ENCODE results near the gene POLDIP2. TPM values are rescaled to one million over a fixed set of nuclear protein-coding genes. Genes with fewer than 3 reads are reported as not detected.
A peak's percentile ranks its signal among the peaks of the same experiment; 100 is the strongest.

Gene POLDIP2
- total and polyA plus RNA-seq, 2 of the 13 experiments (the other 11 are each of a cell fraction or from before 2014, with no cell fraction given): 85.9 to 114 TPM

DNA sequence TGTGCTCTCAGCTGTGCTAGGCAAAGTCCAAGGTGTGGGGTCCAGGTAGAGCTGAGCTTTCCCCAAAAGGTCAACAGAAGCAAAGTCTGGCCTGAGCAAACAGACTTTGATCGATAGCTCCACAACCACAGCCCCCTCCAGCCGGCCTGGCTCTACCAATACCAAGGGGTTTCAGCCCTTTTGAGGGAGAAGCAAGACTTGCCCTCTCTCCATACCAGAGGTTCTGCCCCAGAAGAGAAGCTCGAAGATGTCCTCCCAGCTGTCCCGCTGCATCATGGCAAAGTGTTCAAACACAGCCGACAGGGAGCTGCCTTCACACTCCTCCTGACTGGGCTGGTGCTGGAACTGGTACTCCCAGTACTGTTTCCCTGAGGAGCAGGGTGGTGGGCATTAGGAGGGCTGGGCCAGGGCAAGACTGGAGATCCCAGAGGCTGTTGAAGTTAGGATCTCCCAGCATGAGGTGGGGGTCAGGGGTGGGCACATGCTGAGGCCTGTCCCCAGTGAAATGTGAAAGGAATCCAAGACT is 11.0 kb upstream of the POLDIP2 start (continued):
- TF ChIP-seq REPIN1 (CRISPR knock-in tag; IDR thresholded peaks at IDR 0.05; ENCODE audit: borderline replicate concordance, low read depth) (peak; percentile 71; the same call in 1 of the 2 replicates), TEAD3 (CRISPR knock-in tag; optimal IDR thresholded peaks at IDR 0.05; ENCODE audit: borderline replicate concordance) (peak; percentile 79), ZNF530 (CRISPR knock-in tag; IDR thresholded peaks at IDR 0.05; ENCODE audit: low read depth) (no peak), ZNF17 (CRISPR knock-in tag; IDR thresholded peaks at IDR 0.05) (no peak), ZSCAN29 (CRISPR knock-in tag; conservative IDR thresholded peaks at IDR 0.05) (no peak), ZNF230 (CRISPR knock-in tag; IDR thresholded peaks at IDR 0.05) (no peak), MED13 (CRISPR knock-in tag; IDR thresholded peaks at IDR 0.05) (peak; percentile 85; the same call in 1 of the 2 replicates), KDM1A (CRISPR knock-in tag; IDR thresholded peaks at IDR 0.05) (peak; percentile 78), NFKB2 (CRISPR knock-in tag; IDR thresholded peaks at IDR 0.05; ENCODE audit: borderline replicate concordance) (no peak; the same call in 1 of the 2 replicates), STAT5B (CRISPR knock-in tag; IDR thresholded peaks at IDR 0.05) (no peak), ZBTB20 (CRISPR knock-in tag; IDR thresholded peaks at IDR 0.05; ENCODE audit: borderline replicate concordance, low read depth) (no peak), ZNF367 (CRISPR knock-in tag; IDR thresholded peaks at IDR 0.05; ENCODE audit: borderline replicate concordance) (no peak), ZNF749 (CRISPR knock-in tag; IDR thresholded peaks at IDR 0.05; ENCODE audit: borderline replicate concordance) (no peak), THAP11 (CRISPR knock-in tag; IDR thresholded peaks at IDR 0.05) (peak; percentile 70), ZNF543 (CRISPR knock-in tag; IDR thresholded peaks at IDR 0.05) (no peak; the same call in 1 of the 2 replicates), SSRP1 (CRISPR knock-in tag; IDR thresholded peaks at IDR 0.05) (no peak), SALL1 (CRISPR knock-in tag; IDR thresholded peaks at IDR 0.05) (peak; percentile 96), ZNF264 (CRISPR knock-in tag; IDR thresholded peaks at IDR 0.05) (peak; percentile 89), HMGXB4 (CRISPR knock-in tag; IDR thresholded peaks at IDR 0.05; ENCODE audit: borderline replicate concordance in 1 of 2, low read depth in 1 of 2) (peak; percentile 57 to 59; a peak in 1 of 4 replicates), HINFP (CRISPR knock-in tag; IDR thresholded peaks at IDR 0.05; ENCODE audit: low read depth) (0 out of 2 replicates have a peak, but pooled peaks have one; percentile 18), ZFP62 (CRISPR knock-in tag; IDR thresholded peaks at IDR 0.05) (no peak), ZKSCAN8 (CRISPR knock-in tag; IDR thresholded peaks at IDR 0.05; ENCODE audit: borderline replicate concordance) (no peak; the same call in 1 of the 2 replicates), PTBP1 (IDR thresholded peaks at IDR 0.05; ENCODE audit: low read depth, low read length, poor library complexity, severe bottlenecking) (no peak), ZNF720 (CRISPR knock-in tag; IDR thresholded peaks at IDR 0.05) (no peak)
- TF ChIP-seq, protein P1, sequence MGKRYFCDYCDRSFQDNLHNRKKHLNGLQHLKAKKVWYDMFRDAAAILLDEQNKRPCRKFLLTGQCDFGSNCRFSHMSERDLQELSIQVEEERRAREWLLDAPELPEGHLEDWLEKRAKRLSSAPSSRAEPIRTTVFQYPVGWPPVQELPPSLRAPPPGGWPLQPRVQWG (CRISPR knock-in tag; IDR thresholded peaks at IDR 0.05; ENCODE audit: borderline replicate concordance, low read depth): no peak
- TF ChIP-seq, protein P2, sequence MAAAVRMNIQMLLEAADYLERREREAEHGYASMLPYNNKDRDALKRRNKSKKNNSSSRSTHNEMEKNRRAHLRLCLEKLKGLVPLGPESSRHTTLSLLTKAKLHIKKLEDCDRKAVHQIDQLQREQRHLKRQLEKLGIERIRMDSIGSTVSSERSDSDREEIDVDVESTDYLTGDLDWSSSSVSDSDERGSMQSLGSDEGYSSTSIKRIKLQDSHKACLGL (CRISPR knock-in tag; IDR thresholded peaks at IDR 0.05): no peak
- TF ChIP-seq, protein P3, sequence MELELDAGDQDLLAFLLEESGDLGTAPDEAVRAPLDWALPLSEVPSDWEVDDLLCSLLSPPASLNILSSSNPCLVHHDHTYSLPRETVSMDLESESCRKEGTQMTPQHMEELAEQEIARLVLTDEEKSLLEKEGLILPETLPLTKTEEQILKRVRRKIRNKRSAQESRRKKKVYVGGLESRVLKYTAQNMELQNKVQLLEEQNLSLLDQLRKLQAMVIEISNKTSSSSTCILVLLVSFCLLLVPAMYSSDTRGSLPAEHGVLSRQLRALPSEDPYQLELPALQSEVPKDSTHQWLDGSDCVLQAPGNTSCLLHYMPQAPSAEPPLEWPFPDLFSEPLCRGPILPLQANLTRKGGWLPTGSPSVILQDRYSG (CRISPR knock-in tag; IDR thresholded peaks at IDR 0.05): no peak
